SK-N-SH (cell line): ENCODE results near the gene RPL18. TPM values are rescaled to one million over a fixed set of nuclear protein-coding genes. Genes with fewer than 3 reads are reported as not detected.

Experiments
- CTCF ChIA-PET: fragments of 300-600, 350-600 bp; formaldehyde crosslinking; extraction: SDS; loops from one replicate; lab custom pipeline; 2021; lab: Yijun Ruan, JAX
- POLR2A ChIA-PET: fragments of 350-600 bp; sonication (Branson Sonifier 250); formaldehyde crosslinking; extraction: SDS; loops from one replicate; lab custom pipeline; 2020; ENCODE audit warnings: antibody characterized with exemption, inconsistent platforms; lab: Yijun Ruan, JAX
- DNase-seq: peaks from one replicate; pipeline ENCODE4 v3.0.0; 2012
- H2AFZ ChIP-seq: fragments of 200-600 bp; sonication (generic); 2 replicates; pipeline ENCODE4 v1.8.1; 2016; ENCODE audit warnings: antibody characterized with exemption, mild to moderate bottlenecking, low read depth
- H3F3A ChIP-seq: fragments of 200-600 bp; sonication (generic); replicated peaks from 2 replicates; pipeline ENCODE3; 2016; ENCODE audit warnings: antibody characterized with exemption, mild to moderate bottlenecking; ENCODE audit not compliant: insufficient read depth
- H3K27ac ChIP-seq, 2 experiments: fragments of 200-500 bp in 1 of 2; fragments of 200-600 bp in 1 of 2; sonication (Bioruptor generic) in 1 of 2; sonication (generic), shearing (Covaris generic) in 1 of 2; 2 replicates each; pipeline versions ENCODE4 v1.5.1 to v1.6.1; 2014 to 2016; ENCODE audit warnings: low read depth in 2 of 2, inconsistent platforms in 1 of 2, low read length in 1 of 2, mild to moderate bottlenecking in 1 of 2, mixed read lengths in 1 of 2
- H3K27me3 ChIP-seq: fragments of 200-600 bp; sonication (generic), shearing (Covaris generic); 2 replicates; pipeline ENCODE4 v1.6.1; 2016; ENCODE audit warnings: mixed run types; ENCODE audit not compliant: insufficient read depth
- H3K36me3 ChIP-seq, 2 experiments: fragments of 200-500 bp in 1 of 2; fragments of 200-600 bp in 1 of 2; sonication (Bioruptor generic) in 1 of 2; sonication (generic) in 1 of 2; replicated peaks in 1 of 2; 2 replicates each; pipeline versions ENCODE3 to v1.5.1; 2014 to 2016; ENCODE audit warnings: low read length in 1 of 2, mild to moderate bottlenecking in 1 of 2; ENCODE audit not compliant: insufficient read depth in 2 of 2, control insufficient read depth in 1 of 2
- H3K4me1 ChIP-seq, 2 experiments: fragments of 200-500 bp in 1 of 2; fragments of 200-600 bp in 1 of 2; sonication (Bioruptor generic) in 1 of 2; sonication (generic), shearing (Covaris generic) in 1 of 2; 2 replicates each; pipeline versions ENCODE4 v1.5.1 to v1.6.1; 2014 to 2016; ENCODE audit warnings: low read depth in 1 of 2, low read length in 1 of 2, mixed run types in 1 of 2; ENCODE audit not compliant: insufficient read depth in 2 of 2, control insufficient read depth in 1 of 2
- H3K4me2 ChIP-seq: fragments of 200-600 bp; sonication (generic), shearing (Covaris generic); 2 replicates; pipeline ENCODE4 v1.6.1; 2017; ENCODE audit warnings: mixed run types
- H3K4me3 ChIP-seq, 2 experiments: fragments of 200-500 bp in 1 of 2; fragments of 200-600 bp in 1 of 2; sonication (Bioruptor generic) in 1 of 2; sonication (generic), shearing (Covaris generic) in 1 of 2; 2 replicates each; pipeline versions ENCODE4 v1.5.1 to v1.8.1; 2014 to 2016; ENCODE audit warnings: low read depth in 2 of 2, inconsistent platforms in 1 of 2, low read length in 1 of 2, mild to moderate bottlenecking in 1 of 2, mixed read lengths in 1 of 2, moderate library complexity in 1 of 2
- H3K79me2 ChIP-seq: fragments of 200-600 bp; sonication (generic); 2 replicates; pipeline ENCODE4 v1.8.1; 2017; ENCODE audit warnings: mild to moderate bottlenecking; ENCODE audit not compliant: insufficient read depth
- H3K9ac ChIP-seq: fragments of 200-600 bp; sonication (generic); 2 replicates; pipeline ENCODE4 v1.6.1; 2017; ENCODE audit warnings: mixed run types
- H3K9me2 ChIP-seq: fragments of 200-600 bp; sonication (generic); 2 replicates; pipeline ENCODE4 v1.6.1; 2017; ENCODE audit warnings: mixed run types
- H3K9me3 ChIP-seq: fragments of 200-600 bp; sonication (generic); 2 replicates; pipeline ENCODE4 v1.6.1; 2017; ENCODE audit warnings: mixed run types, mild to moderate bottlenecking, moderate library complexity
- H4K20me1 ChIP-seq: fragments of 200-600 bp; sonication (generic); 2 replicates; pipeline ENCODE4 v1.6.1; 2017; ENCODE audit warnings: mild to moderate bottlenecking, mixed run types; ENCODE audit not compliant: insufficient read depth
- CTCF ChIP-seq: fragments of 200-600 bp; sonication (generic); IDR thresholded peaks from 2 replicates; pipeline ENCODE4 v1.6.1; 2017; ENCODE audit warnings: antibody characterized with exemption, mild to moderate bottlenecking, moderate library complexity
- ELF1 ChIP-seq: IDR thresholded peaks from 2 replicates; pipeline ENCODE4 v1.4.0; 2012
- EP300 ChIP-seq, 2 experiments: IDR thresholded peaks; 2 replicates each; pipeline versions ENCODE4 v1.4.0 to v1.6.1; 2012; ENCODE audit warnings: borderline replicate concordance in 1 of 2, low read depth in 1 of 2, low read length in 1 of 2
- FOXJ3 ChIP-seq: sonication (generic); formaldehyde crosslinking; IDR thresholded peaks from 2 replicates; pipeline ENCODE4 v1.5.1; 2020; ENCODE audit warnings: mild to moderate bottlenecking, missing genetic modification reagents
- IRF3 ChIP-seq: fragments of 150-350 bp; IDR thresholded peaks from 2 replicates; pipeline ENCODE4 v1.6.1; 2016; ENCODE audit warnings: mild to moderate bottlenecking, low read depth, low read length
- NRF1 ChIP-seq: IDR thresholded peaks from 2 replicates; pipeline ENCODE4 v1.6.1; 2012; ENCODE audit warnings: low read depth, mild to moderate bottlenecking, low read length
- RXRA ChIP-seq: IDR thresholded peaks from 2 replicates; pipeline ENCODE4 v1.4.0; 2012; ENCODE audit warnings: low read depth, mild to moderate bottlenecking, borderline replicate concordance
- TAF1 ChIP-seq: IDR thresholded peaks from 2 replicates; pipeline ENCODE4 v1.6.1; 2012; ENCODE audit warnings: low read depth, mild to moderate bottlenecking, low read length, moderate library complexity, borderline replicate concordance
- USF2 ChIP-seq: fragments of 150-350 bp; IDR thresholded peaks from 2 replicates; pipeline ENCODE4 v1.6.1; 2017; ENCODE audit warnings: antibody characterized with exemption, low read length, low read depth, borderline replicate concordance
- WGBS: methylation state at CpG from one replicate; pipeline ENCODE4 v1.1.6; 2017; ENCODE audit warnings: low lambda C conversion rate; 5-methylcytosine and 5-hydroxymethylcytosine counted together
- polyA plus RNA-seq, 3 experiments: library from polyadenylated mRNA; depleted of rRNA; stranded (reverse); fragments of >200 nt; gene quantifications; 2 replicates each; pipeline ENCODE4 v1.2.3, GENCODE V29; 2012
- TF ChIP-seq, protein P1 (sequence below): IDR thresholded peaks from 2 replicates; pipeline ENCODE4; 2012
- TF ChIP-seq, protein P2 (sequence below): IDR thresholded peaks from 2 replicates; pipeline ENCODE4 v1.4.0; 2012; ENCODE audit warnings: low read depth, borderline replicate concordance

The RPL18 gene
- polyA plus RNA-seq, 1 of the 3 experiments (the other 2 are of a cell fraction) = 2,225 TPM

DNA sequence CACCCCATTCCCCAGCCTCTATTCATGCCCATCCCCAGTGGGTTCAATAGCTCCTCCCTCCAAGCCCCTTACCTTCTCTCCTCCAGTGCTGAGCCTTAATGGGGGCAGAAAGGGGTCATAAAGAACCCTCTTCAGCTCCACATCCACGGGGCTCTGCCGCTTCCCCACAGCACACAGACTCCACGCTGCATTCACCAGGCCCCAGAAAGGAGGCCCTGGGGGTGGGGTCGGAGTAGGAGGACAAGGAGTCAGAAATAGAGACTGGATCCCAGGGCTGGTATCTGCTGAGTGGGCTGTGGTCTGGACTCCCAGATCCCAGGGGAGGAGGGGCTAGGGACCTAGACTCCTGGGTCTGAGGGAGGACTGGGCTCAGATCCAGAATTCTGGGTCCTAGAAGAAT is 25.4 kb upstream of the RPL18 start:
- no peak for DNase-seq
- Histone ChIP-seq H4K20me1 (no peaks in the 10 kb centered on the region), H3K9me3 (no peaks in the 10 kb centered on the region), H3K4me2 (peak overlapping the region; percentile 99; the same call in 1 of the 2 replicates), H3K27ac (no peak overlapping the region; a peak in 1 of 4 replicates), H3K9me2 (no peaks in the 10 kb centered on the region), H3K9ac (no peak overlapping the region), H3K36me3 (no peaks in the 10 kb centered on the region), H2AFZ (no peak overlapping the region), H3K27me3 (no peaks in the 10 kb centered on the region), H3K4me3 (peak overlapping the region in 1 of 2 experiments; percentile 43; a peak in 2 of 4 replicates), H3F3A (peaks cover 11% of the 10 kb centered on the region), H3K4me1 (peaks cover 4 to 6% of the 10 kb centered on the region in 2 experiments; a peak in 2 of 4 replicates), H3K79me2 (no peaks in the 10 kb centered on the region)
- ChIA-PET POLR2A (interaction anchor here (1.9 kb wide), 1 partner anchor 25 kb away, joined by 6 read pairs; the partner anchor contains the start of genes RPL18 and SPHK2), CTCF (interaction anchor here (2.7 kb wide), 2 partner anchors 30 to 199 kb away, joined by 25 to 35 read pairs; no protein-coding TSS in a partner anchor)
- no peak for TF ChIP-seq FOXJ3 (CRISPR knock-in tag)
- no peak for TF ChIP-seq CTCF
- TF ChIP-seq, protein P1, sequence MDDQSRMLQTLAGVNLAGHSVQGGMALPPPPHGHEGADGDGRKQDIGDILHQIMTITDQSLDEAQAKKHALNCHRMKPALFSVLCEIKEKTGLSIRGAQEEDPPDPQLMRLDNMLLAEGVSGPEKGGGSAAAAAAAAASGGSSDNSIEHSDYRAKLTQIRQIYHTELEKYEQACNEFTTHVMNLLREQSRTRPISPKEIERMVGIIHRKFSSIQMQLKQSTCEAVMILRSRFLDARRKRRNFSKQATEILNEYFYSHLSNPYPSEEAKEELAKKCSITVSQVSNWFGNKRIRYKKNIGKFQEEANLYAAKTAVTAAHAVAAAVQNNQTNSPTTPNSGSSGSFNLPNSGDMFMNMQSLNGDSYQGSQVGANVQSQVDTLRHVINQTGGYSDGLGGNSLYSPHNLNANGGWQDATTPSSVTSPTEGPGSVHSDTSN = no peak
- no peak for TF ChIP-seq EP300 (IDR thresholded peaks at IDR 0.05; ENCODE audit: borderline replicate concordance in 1 of 2, low read depth in 1 of 2, low read length in 1 of 2)
- TF ChIP-seq RXRA = no peak
- TF ChIP-seq ELF1 = no peak
- TF ChIP-seq, protein P2, sequence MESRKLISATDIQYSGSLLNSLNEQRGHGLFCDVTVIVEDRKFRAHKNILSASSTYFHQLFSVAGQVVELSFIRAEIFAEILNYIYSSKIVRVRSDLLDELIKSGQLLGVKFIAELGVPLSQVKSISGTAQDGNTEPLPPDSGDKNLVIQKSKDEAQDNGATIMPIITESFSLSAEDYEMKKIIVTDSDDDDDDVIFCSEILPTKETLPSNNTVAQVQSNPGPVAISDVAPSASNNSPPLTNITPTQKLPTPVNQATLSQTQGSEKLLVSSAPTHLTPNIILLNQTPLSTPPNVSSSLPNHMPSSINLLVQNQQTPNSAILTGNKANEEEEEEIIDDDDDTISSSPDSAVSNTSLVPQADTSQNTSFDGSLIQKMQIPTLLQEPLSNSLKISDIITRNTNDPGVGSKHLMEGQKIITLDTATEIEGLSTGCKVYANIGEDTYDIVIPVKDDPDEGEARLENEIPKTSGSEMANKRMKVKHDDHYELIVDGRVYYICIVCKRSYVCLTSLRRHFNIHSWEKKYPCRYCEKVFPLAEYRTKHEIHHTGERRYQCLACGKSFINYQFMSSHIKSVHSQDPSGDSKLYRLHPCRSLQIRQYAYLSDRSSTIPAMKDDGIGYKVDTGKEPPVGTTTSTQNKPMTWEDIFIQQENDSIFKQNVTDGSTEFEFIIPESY = no peak
- no peak for TF ChIP-seq TAF1
- no peak for TF ChIP-seq USF2
- TF ChIP-seq NRF1 = no peak
- TF ChIP-seq IRF3 = no peak
- 83% methylated on average over 4 of the region's 4 CpGs for WGBS
